GM12878 (cell line): ENCODE data around the gene RPL38. TPM values are rescaled to one million over a fixed set of nuclear protein-coding genes. Genes with fewer than 3 reads are reported as not detected.

Experiments
- BMI1 ChIP-seq: fragments of 450-650 bp; IDR thresholded peaks from 2 replicates; pipeline ENCODE4 v1.6.1; 2016; ENCODE audit warnings: mild to moderate bottlenecking, moderate library complexity, borderline replicate concordance
- CBFB ChIP-seq: IDR thresholded peaks from 2 replicates; pipeline ENCODE4 v1.6.1; 2016; ENCODE audit warnings: antibody characterized with exemption, low read depth
- CBX5 ChIP-seq: sonication (generic); IDR thresholded peaks from 2 replicates; pipeline ENCODE4 v1.6.1; 2016; ENCODE audit warnings: low read depth, moderate library complexity, mild to moderate bottlenecking, inconsistent platforms
- CREB1 ChIP-seq: IDR thresholded peaks from 2 replicates; pipeline ENCODE4 v1.6.1; 2012; ENCODE audit warnings: low read depth, mild to moderate bottlenecking, inconsistent platforms
- CTCF ChIP-seq, 3 experiments: IDR thresholded peaks in 2 of 3; conservative IDR thresholded peaks in 1 of 3; 2 replicates each; pipeline ENCODE4 v1.5.1; 2011; ENCODE audit warnings: low read depth in 3 of 3, low read length in 3 of 3, mild to moderate bottlenecking in 3 of 3, control low read depth in 2 of 3, moderate library complexity in 2 of 3, inconsistent platforms in 1 of 3, mixed read lengths in 1 of 3; ENCODE audit not compliant: control insufficient read depth in 2 of 3, insufficient read depth in 1 of 3; ENCODE audit errors: extremely low read depth in 1 of 3
- DPF2 ChIP-seq: fragments of 450-650 bp; IDR thresholded peaks from 2 replicates; pipeline ENCODE4 v1.6.1; 2017; ENCODE audit warnings: mild to moderate bottlenecking
- ETV6 ChIP-seq, 2 experiments: fragments of 450-650 bp in 1 of 2; IDR thresholded peaks in 1 of 2; conservative IDR thresholded peaks in 1 of 2; 2 replicates each; pipeline ENCODE4 v1.6.1; 2014; ENCODE audit warnings: antibody characterized with exemption in 1 of 2, borderline replicate concordance in 1 of 2, low read depth in 1 of 2, mild to moderate bottlenecking in 1 of 2, moderate library complexity in 1 of 2
- JUNB ChIP-seq: IDR thresholded peaks from 2 replicates; pipeline ENCODE4 v1.6.1; 2016; ENCODE audit warnings: antibody characterized with exemption, mild to moderate bottlenecking
- PBX3 ChIP-seq: IDR thresholded peaks from 2 replicates; pipeline ENCODE4 v1.6.1; 2011; ENCODE audit warnings: mild to moderate bottlenecking, low read depth, low read length, moderate library complexity; ENCODE audit not compliant: insufficient replicate concordance
- PML ChIP-seq: IDR thresholded peaks from 2 replicates; pipeline ENCODE4 v1.6.1; 2012; ENCODE audit warnings: low read length, inconsistent platforms
- RFX5 ChIP-seq: IDR thresholded peaks from 2 replicates; pipeline ENCODE4 v1.6.1; 2011; ENCODE audit warnings: low read depth, low read length, improper control_type of control experiment
- SKIL ChIP-seq: fragments of 450-650 bp; IDR thresholded peaks from 2 replicates; pipeline ENCODE4 v1.6.1; 2017; ENCODE audit warnings: mild to moderate bottlenecking, low read depth, inconsistent platforms; ENCODE audit not compliant: poor library complexity, severe bottlenecking
- SMAD5 ChIP-seq: IDR thresholded peaks from 2 replicates; pipeline ENCODE4 v1.6.1; 2016; ENCODE audit warnings: antibody characterized with exemption, low read depth
- SRF ChIP-seq, 2 experiments: IDR thresholded peaks; 2 replicates each; pipeline ENCODE4 v1.6.1; 2011; ENCODE audit warnings: low read depth in 2 of 2, low read length in 2 of 2, mild to moderate bottlenecking in 1 of 2, moderate library complexity in 1 of 2
- WRNIP1 ChIP-seq: IDR thresholded peaks from 2 replicates; pipeline ENCODE4 v1.6.1; 2011; ENCODE audit warnings: low read depth, low read length, improper control_type of control experiment, borderline replicate concordance
- ZNF217 ChIP-seq: fragments of 450-650 bp; IDR thresholded peaks from 2 replicates; pipeline ENCODE4 v1.6.1; 2017; ENCODE audit warnings: antibody characterized with exemption, mild to moderate bottlenecking
- ZNF384 ChIP-seq: IDR thresholded peaks from 2 replicates; pipeline ENCODE4 v1.6.1; 2012; ENCODE audit warnings: low read depth, mild to moderate bottlenecking, low read length, improper control_type of control experiment, borderline replicate concordance
- ZNF687 ChIP-seq: fragments of 450-650 bp; IDR thresholded peaks from 2 replicates; pipeline ENCODE4 v1.6.1; 2017; ENCODE audit warnings: mild to moderate bottlenecking, moderate library complexity
- polyA plus RNA-seq, 11 experiments: library from polyadenylated mRNA; depleted of rRNA in 4 of 11; unstranded in 6 of 11; stranded (reverse) in 5 of 11; fragments of >200 nt; fragmentation: Nextera tagmentation in 4 of 11; fragmentation: Illumina TruSeq in 1 of 11; extraction: Ambion mirVana in 4 of 11; extraction: Trizol in 1 of 11; gene quantifications; 1 replicate in 1 of 11; 2 replicates in 10 of 11; pipeline versions ENCODE4 v1.2.1 to v1.2.3, GENCODE V29; 2011 to 2016; ENCODE audit warnings: inconsistent platforms in 2 of 11, missing spikeins in 2 of 11, low read depth in 1 of 11
- total RNA-seq, 4 experiments: library from RNA; depleted of rRNA in 3 of 4; stranded (reverse); fragments of >200 nt in 3 of 4; fragmentation: Illumina TruSeq in 1 of 4; extraction: Trizol in 1 of 4; gene quantifications; 2 replicates each; pipeline versions ENCODE4 v1.2.1 to v1.2.3, GENCODE V29; 2013 to 2021

Gene RPL38
- total and polyA plus RNA-seq, 10 of the 15 experiments (the other 5 are each of a cell fraction or from before 2014, with no cell fraction given) = 1,318 to 4,938 (median 2,673) TPM

GRCh38 chr17:74210191-74211140, 7.0 kb downstream of the RPL38 start (continued):
- TF ChIP-seq PBX3 = peak; percentile 21
- no peak for TF ChIP-seq BMI1
- peak; percentile 29; the same call in 1 of the 2 replicates for TF ChIP-seq ZNF687
- 0 out of 4 replicates have a peak, but pooled peaks of 1 of the 2 experiments have one; percentile 23 for TF ChIP-seq SRF (IDR thresholded peaks at IDR 0.05; ENCODE audit: low read depth in 2 of 2, low read length in 2 of 2)
- peak; percentile 30 for TF ChIP-seq SKIL
- no peak for TF ChIP-seq ETV6 (conservative IDR thresholded peaks at IDR 0.05 in 1 of 2, IDR thresholded peaks at IDR 0.05 in 1 of 2; ENCODE audit: borderline replicate concordance in 1 of 2, low read depth in 1 of 2)
- TF ChIP-seq JUNB = peak; percentile 75
- no peak for TF ChIP-seq CREB1
- 0 out of 2 replicates have a peak, but pooled peaks have one; percentile 44 for TF ChIP-seq CBX5
- peak; percentile 59; the same call in 1 of the 2 replicates for TF ChIP-seq CBFB
- 0 out of 2 replicates have a peak, but pooled peaks have one; percentile 58 for TF ChIP-seq WRNIP1
- TF ChIP-seq DPF2 = no peak
- peak; percentile 60; the same call in 1 of the 2 replicates for TF ChIP-seq SMAD5
- TF ChIP-seq PML = peak; percentile 71; the same call in 1 of the 2 replicates
- TF ChIP-seq CTCF (IDR thresholded peaks at IDR 0.05 in 2 of 3, conservative IDR thresholded peaks at IDR 0.05 in 1 of 3; ENCODE audit: control insufficient read depth in 2 of 3, extremely low read depth in 1 of 3, insufficient read depth in 1 of 3, low read depth in 3 of 3, low read length in 3 of 3) = peak; percentile 95 to 97 (median 96)
- TF ChIP-seq RFX5 = no peak
- peak; percentile 65; the same call in 1 of the 2 replicates for TF ChIP-seq ZNF384
- TF ChIP-seq ZNF217 = no peak
